Measurements from ENCODE around the gene SLC2A1. TPM values are rescaled to one million over a fixed set of nuclear protein-coding genes. Genes with fewer than 3 reads are reported as not detected.

The SLC2A1 gene
- total RNA-seq, 6 donors from 2014 or later, result 6.3 to 24.3 (median 10.5) TPM

DNA sequence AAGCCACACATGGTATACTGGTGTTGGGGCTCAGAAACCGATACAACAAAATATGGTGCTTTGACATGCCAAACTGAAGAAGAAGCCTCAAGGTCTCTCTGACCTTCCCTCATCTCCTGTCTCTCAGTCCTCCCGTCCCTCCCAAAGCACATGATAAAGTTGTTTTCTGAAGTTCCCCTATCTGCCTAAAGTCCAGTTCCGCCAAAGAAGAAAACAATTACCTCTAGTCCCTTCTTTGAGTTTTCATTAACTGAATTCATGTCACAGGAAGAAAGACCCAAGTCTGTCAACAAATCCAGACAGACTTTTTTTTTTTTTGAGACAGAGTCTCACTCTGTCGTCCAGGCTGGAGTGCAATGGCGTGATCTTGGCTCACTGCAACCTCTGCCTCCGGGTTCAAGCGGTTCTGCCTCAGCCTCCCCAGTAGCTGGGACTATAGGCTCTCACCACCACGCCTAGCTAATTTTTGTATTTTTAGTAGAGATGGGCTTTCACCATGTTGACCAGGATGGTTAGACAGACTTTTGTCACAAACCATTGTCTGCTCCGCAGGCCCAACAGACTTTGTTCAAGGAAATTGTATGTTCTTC is 32.2 kb upstream of the SLC2A1 start:
- no peaks in the 10 kb centered on the region for H3K4me1 ChIP-seq
- no peak for ATAC-seq (ENCODE audit: low FRiP score in 2 of 2)

DNA sequence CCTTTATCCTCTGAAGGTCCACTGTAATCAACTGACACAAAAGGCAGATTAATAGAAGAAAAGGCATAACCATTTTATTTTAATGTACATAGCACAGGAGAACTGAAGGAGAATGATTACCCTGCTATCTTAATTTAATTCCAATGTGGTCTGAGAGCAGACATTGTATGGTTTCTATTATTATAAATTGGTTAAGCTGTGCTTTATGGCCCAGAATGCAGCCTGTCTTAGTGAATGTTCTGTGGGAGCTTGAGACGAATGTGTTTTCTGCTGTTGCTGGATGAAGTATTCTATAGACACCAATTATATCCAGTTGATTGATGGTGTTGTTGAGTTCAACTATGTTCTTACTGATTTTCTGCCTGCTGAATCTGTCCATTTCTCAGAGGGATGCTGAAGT is 25.0 kb upstream of the SLC2A1 start:
- TF ChIP-seq POLR2A (IDR thresholded peaks at IDR 0.05), result no peak
- no peak for TF ChIP-seq EP300 (IDR thresholded peaks at IDR 0.05)
- TF ChIP-seq CTCF (IDR thresholded peaks at IDR 0.05), result no peak
- no peak for TF ChIP-seq POLR2AphosphoS5 (IDR thresholded peaks at IDR 0.05)
- Histone ChIP-seq H3K36me3 (no peaks in the 10 kb centered on the region), H3K4me3 (no peak overlapping the region), H3K27ac (no peak overlapping the region), H3K9me3 (no peaks in the 10 kb centered on the region), H3K27me3 (no peaks in the 10 kb centered on the region), H3K4me1 (no peaks in the 10 kb centered on the region)
- DNase-seq (no peak), ATAC-seq (ENCODE audit: low FRiP score in 2 of 2) (no peak)
- WGBS, 2 donors, result 88 to 89% methylated on average over 1 of the region's 1 CpG

More for the DNA sequence above, 32.2 kb upstream of the SLC2A1 start:
- TF ChIP-seq EP300 (IDR thresholded peaks at IDR 0.05) (no peak), CTCF (IDR thresholded peaks at IDR 0.05) (no peak), POLR2AphosphoS5 (IDR thresholded peaks at IDR 0.05) (no peak), POLR2A (IDR thresholded peaks at IDR 0.05) (no peak)
- no peak for DNase-seq
- Histone ChIP-seq H3K4me3 (no peak overlapping the region), H3K9me3 (no peaks in the 10 kb centered on the region), H3K36me3 (no peaks in the 10 kb centered on the region), H3K27ac (no peak overlapping the region), H3K27me3 (no peaks in the 10 kb centered on the region)
- WGBS, 2 donors, result 76 to 81% methylated on average over 9 of the region's 9 CpGs

- Histone ChIP-seq H3K27ac (no peak overlapping the region), H3K36me3 (no peaks in the 10 kb centered on the region), H3K9me3 (no peaks in the 10 kb centered on the region), H3K4me3 (no peak overlapping the region), H3K27me3 (no peaks in the 10 kb centered on the region), H3K4me1 (no peaks in the 10 kb centered on the region)
- 64 to 70% methylated on average over 3 of the region's 3 CpGs for WGBS, 2 donors
- no peak for ATAC-seq (ENCODE audit: low FRiP score in 2 of 2)
- TF ChIP-seq EP300 (IDR thresholded peaks at IDR 0.05), result no peak
- no peak for TF ChIP-seq CTCF (IDR thresholded peaks at IDR 0.05)
- no peak for TF ChIP-seq POLR2AphosphoS5 (IDR thresholded peaks at IDR 0.05)
- no peak for TF ChIP-seq POLR2A (IDR thresholded peaks at IDR 0.05)
- DNase-seq, result no peak
These were observed 24.6 kb upstream of the SLC2A1 start for GRCh38 chr1:42983253-42983652.

GRCh38 chr1:42982641-42983040 is 24.0 kb upstream of the SLC2A1 start:
- no peak overlapping the region for H3K4me3 ChIP-seq
- WGBS, 2 donors, result 81 to 96% methylated on average over 6 of the region's 6 CpGs
- DNase-seq (no peak), ATAC-seq (ENCODE audit: low FRiP score in 2 of 2) (no peak)
- no peak for TF ChIP-seq CTCF (IDR thresholded peaks at IDR 0.05)
- TF ChIP-seq POLR2A (IDR thresholded peaks at IDR 0.05), result no peak
- no peak for TF ChIP-seq POLR2AphosphoS5 (IDR thresholded peaks at IDR 0.05)
- no peaks in the 10 kb centered on the region for H3K27me3 ChIP-seq
- H3K4me1 ChIP-seq, result no peaks in the 10 kb centered on the region
- no peaks in the 10 kb centered on the region for H3K9me3 ChIP-seq
- no peak overlapping the region for H3K27ac ChIP-seq
- no peaks in the 10 kb centered on the region for H3K36me3 ChIP-seq

GRCh38 chr1:42981871-42982270 is 23.2 kb upstream of the SLC2A1 start:
- Histone ChIP-seq H3K9me3 (no peaks in the 10 kb centered on the region), H3K4me3 (no peak overlapping the region), H3K27me3 (no peaks in the 10 kb centered on the region), H3K27ac (no peak overlapping the region), H3K4me1 (no peaks in the 10 kb centered on the region), H3K36me3 (no peaks in the 10 kb centered on the region)
- no peak for ATAC-seq (ENCODE audit: low FRiP score in 2 of 2)
- DNase-seq, result no peak
- no peak for TF ChIP-seq POLR2AphosphoS5 (IDR thresholded peaks at IDR 0.05)
- TF ChIP-seq EP300 (IDR thresholded peaks at IDR 0.05), result no peak
- no peak for TF ChIP-seq CTCF (IDR thresholded peaks at IDR 0.05)
- TF ChIP-seq POLR2A (IDR thresholded peaks at IDR 0.05), result no peak
- 85% methylated on average over 6 of the region's 6 CpGs for WGBS, 2 donors
